ENCODE results near the gene GTF3C6.

The GTF3C6 gene, protein sequence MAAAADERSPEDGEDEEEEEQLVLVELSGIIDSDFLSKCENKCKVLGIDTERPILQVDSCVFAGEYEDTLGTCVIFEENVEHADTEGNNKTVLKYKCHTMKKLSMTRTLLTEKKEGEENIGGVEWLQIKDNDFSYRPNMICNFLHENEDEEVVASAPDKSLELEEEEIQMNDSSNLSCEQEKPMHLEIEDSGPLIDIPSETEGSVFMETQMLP

DNA sequence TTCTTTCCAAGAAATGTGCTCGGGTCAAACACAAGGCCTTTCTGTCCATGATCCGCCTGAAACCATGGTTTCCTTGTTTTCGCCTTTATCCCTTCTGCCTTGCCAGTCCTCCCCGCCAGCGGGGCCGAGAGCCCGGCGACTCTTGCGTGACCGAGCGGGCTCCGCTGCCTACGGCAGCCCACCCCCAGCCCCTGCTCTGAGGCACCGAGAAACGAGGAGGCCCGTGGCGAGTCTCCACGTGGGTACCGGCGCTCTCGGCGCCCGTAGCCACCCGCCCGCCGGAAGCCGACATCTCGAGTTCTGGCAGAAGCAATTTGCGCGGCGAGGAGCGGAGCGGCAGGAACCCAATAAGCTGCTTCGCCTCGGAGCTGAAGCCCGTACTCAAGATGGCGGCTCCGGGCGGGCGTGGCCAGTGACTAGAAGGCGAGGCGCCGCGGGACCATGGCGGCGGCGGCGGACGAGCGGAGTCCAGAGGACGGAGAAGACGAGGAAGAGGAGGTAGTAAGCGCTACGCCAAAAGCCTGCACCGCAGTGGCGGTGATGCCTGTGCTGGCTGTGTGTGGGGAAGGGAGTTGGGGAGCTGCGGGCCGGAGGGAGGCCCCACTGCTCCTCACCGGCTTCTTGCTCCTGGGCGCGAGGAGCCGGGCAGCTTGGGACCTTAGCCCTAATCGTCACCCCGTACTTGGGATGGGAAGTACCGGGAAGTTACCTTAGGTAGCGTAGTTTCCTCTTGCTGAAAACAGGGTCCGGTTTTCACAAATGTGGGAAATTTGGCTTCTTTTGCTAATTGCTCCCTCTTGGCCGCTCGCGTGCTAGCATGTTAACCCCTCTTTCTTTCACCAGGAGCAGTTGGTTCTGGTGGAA lies at the start of gene GTF3C6:
Gene GTF3C6 (plus strand): TSS at position 378 of the 864 bp plus-strand sequence. CDS start 64 bp downstream, at position 442.
- no peaks in the 10 kb centered on the region for H3K9me3 Mint-ChIP-seq
- no peaks in the 10 kb centered on the region for H3K27me3 Mint-ChIP-seq (ENCODE audit: low read depth)

DNA sequence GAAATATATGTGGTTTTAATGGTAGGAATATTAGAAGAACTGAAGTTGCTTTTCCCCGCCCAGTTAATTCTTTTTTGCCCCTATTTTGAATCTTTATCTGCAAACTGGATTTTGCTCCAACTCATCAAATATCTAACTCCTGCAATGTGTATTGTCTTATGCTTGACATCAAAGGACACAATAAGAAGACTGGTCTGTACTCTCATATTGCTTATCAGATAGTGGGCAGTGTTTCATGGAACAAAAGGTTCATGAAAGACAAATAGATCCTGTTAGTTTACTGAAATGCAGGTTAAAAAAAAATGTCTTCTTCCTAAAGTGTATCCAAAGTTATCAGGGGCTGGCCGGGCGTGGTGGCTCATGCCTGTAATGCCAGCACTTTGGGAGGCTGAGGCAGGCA lies 27.7 kb upstream of the GTF3C6 start:
- Mint-ChIP-seq H3K4me1 (no peaks in the 10 kb centered on the region), H3K36me3 (ENCODE audit: low read depth) (no peaks in the 10 kb centered on the region)
- TF ChIP-seq, protein P1, sequence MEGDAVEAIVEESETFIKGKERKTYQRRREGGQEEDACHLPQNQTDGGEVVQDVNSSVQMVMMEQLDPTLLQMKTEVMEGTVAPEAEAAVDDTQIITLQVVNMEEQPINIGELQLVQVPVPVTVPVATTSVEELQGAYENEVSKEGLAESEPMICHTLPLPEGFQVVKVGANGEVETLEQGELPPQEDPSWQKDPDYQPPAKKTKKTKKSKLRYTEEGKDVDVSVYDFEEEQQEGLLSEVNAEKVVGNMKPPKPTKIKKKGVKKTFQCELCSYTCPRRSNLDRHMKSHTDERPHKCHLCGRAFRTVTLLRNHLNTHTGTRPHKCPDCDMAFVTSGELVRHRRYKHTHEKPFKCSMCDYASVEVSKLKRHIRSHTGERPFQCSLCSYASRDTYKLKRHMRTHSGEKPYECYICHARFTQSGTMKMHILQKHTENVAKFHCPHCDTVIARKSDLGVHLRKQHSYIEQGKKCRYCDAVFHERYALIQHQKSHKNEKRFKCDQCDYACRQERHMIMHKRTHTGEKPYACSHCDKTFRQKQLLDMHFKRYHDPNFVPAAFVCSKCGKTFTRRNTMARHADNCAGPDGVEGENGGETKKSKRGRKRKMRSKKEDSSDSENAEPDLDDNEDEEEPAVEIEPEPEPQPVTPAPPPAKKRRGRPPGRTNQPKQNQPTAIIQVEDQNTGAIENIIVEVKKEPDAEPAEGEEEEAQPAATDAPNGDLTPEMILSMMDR (IDR thresholded peaks at IDR 0.05; ENCODE audit: unreplicated experiment in 3 of 3) = no peak

More for the DNA sequence above, at the start of gene GTF3C6:
- H3K36me3 Mint-ChIP-seq (ENCODE audit: low read depth) = peaks cover 43% of the 10 kb centered on the region
- peak within 1 kb of the TSS; percentile 97 to 100 (median 99) for H3K27ac Mint-ChIP-seq
- peaks cover 7% of the 10 kb centered on the region for H3K4me1 Mint-ChIP-seq
- TF ChIP-seq, protein P1 (IDR thresholded peaks at IDR 0.05; ENCODE audit: unreplicated experiment in 3 of 3) = no peak
- H3K4me3 Mint-ChIP-seq = peak within 1 kb of the TSS; percentile 95 to 99 (median 98)

DNA sequence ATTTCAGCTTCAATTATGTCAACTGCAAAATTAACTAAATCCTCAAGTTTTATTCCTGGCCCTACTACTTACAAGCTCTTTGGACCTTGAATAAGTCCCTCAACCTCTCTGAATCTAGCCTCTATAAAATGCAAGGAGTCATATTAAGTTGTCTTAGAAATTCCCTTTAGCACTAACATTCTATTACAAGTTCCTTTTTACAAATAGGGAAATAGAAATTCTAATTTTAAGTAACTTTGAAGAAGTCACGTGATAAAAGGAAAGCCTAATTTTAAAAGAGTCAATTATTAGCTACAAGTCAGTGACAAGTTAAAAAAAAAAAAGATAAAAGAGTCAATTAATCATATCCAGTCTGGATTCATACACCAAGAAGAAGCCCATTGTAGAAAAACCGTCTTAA lies 24.6 kb upstream of the GTF3C6 start:
- H3K36me3 Mint-ChIP-seq (ENCODE audit: low read depth) = no peaks in the 10 kb centered on the region
- no peaks in the 10 kb centered on the region for H3K9me3 Mint-ChIP-seq
- no peak overlapping the region for H3K4me3 Mint-ChIP-seq
- no peaks in the 10 kb centered on the region for H3K27me3 Mint-ChIP-seq (ENCODE audit: low read depth)
- no peak overlapping the region for H3K27ac Mint-ChIP-seq
- TF ChIP-seq, protein P1 (IDR thresholded peaks at IDR 0.05; ENCODE audit: unreplicated experiment in 3 of 3) = no peak
- no peaks in the 10 kb centered on the region for H3K4me1 Mint-ChIP-seq

More for the DNA sequence above, 27.7 kb upstream of the GTF3C6 start:
- Mint-ChIP-seq H3K4me3 (no peak overlapping the region), H3K9me3 (no peaks in the 10 kb centered on the region), H3K27ac (no peak overlapping the region), H3K27me3 (ENCODE audit: low read depth) (peaks cover 4% of the 10 kb centered on the region)

DNA sequence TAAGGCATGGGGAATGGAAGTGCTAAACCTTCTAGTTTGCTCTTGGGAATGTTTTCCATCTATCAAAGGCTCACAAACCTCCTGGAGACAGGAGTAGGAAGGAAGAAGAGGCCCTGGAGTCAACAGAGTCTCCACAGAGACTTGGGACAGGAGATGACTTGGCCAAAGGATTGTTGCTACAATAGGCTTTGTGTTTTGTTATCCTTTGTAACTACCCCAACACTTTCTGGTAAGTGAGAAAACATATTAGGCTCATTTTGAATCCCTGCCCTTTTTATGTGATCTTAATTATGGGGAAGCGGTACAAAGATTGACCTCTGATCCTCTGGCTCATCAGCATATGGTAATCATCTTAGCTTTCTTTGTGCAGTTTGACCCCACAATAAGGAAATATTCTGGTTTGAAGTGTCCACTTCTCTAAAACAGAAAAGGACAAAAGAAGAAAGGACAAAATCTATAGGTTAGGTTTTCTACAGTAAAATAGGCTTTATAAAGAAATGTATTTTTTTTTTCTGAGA lies 24.1 kb upstream of the GTF3C6 start:
- H3K9me3 Mint-ChIP-seq = no peaks in the 10 kb centered on the region
- no peak overlapping the region for H3K27ac Mint-ChIP-seq
- no peaks in the 10 kb centered on the region for H3K27me3 Mint-ChIP-seq (ENCODE audit: low read depth)
- H3K4me3 Mint-ChIP-seq = no peak overlapping the region
- TF ChIP-seq, protein P1 (IDR thresholded peaks at IDR 0.05; ENCODE audit: unreplicated experiment in 3 of 3) = no peak
- no peaks in the 10 kb centered on the region for H3K36me3 Mint-ChIP-seq (ENCODE audit: low read depth)
- H3K4me1 Mint-ChIP-seq = no peaks in the 10 kb centered on the region

DNA sequence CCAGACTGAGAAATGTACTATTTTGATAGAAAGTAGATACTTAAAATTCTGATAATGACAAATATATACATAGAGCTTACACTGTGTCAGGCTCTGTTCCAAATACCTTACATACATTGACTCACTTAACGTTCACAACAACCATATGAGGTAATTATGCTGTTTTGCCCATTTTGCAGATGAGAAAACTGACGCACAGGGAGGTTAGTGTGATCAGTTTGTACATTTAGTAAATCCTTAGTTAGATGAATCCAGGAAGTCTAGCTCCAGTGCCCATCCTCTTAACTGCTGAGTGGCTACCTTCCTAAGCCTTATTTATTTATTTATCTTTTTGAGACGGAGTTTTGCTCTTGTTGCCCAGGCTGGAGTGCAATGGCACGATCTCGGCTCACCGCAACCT lies 23.3 kb upstream of the GTF3C6 start:
- TF ChIP-seq, protein P1 (IDR thresholded peaks at IDR 0.05; ENCODE audit: unreplicated experiment in 3 of 3) = no peak
- H3K27ac Mint-ChIP-seq = no peak overlapping the region
- H3K4me3 Mint-ChIP-seq = no peak overlapping the region
- H3K27me3 Mint-ChIP-seq (ENCODE audit: low read depth) = no peaks in the 10 kb centered on the region
- H3K36me3 Mint-ChIP-seq (ENCODE audit: low read depth) = no peaks in the 10 kb centered on the region
- H3K9me3 Mint-ChIP-seq = no peaks in the 10 kb centered on the region
- H3K4me1 Mint-ChIP-seq = no peaks in the 10 kb centered on the region

Data from nephron (organoid).